ENCODE results near the gene GRM4.

Gene GRM4

GRCh38 chr6:34102099-34102656, 43.7 kb downstream of the GRM4 start:
- H3K9ac ChIP-seq (ENCODE audit: low read length), result no peak overlapping the region
- no peaks in the 10 kb centered on the region for H3K9me3 ChIP-seq (ENCODE audit: low read length)
- H3K4me1 ChIP-seq (ENCODE audit: insufficient read depth, low read length), result no peaks in the 10 kb centered on the region
- no peak overlapping the region for H3K4me3 ChIP-seq (ENCODE audit: low read depth in 1 of 2, low read length in 2 of 2)
- H3K36me3 ChIP-seq (ENCODE audit: insufficient read depth, low read length), result no peaks in the 10 kb centered on the region
- H3K27me3 ChIP-seq (ENCODE audit: control insufficient read depth in 1 of 2, insufficient read depth in 2 of 2, low read length in 2 of 2), result no peaks in the 10 kb centered on the region
- no peak overlapping the region for H3K27ac ChIP-seq (ENCODE audit: low read depth, low read length)

GRCh38 chr6:34100788-34101187, 45.1 kb downstream of the GRM4 start:
- no peaks in the 10 kb centered on the region for H3K4me1 ChIP-seq (ENCODE audit: insufficient read depth, low read length)
- H3K4me3 ChIP-seq (ENCODE audit: low read depth in 1 of 2, low read length in 2 of 2), result no peak overlapping the region
- H3K36me3 ChIP-seq (ENCODE audit: insufficient read depth, low read length), result no peaks in the 10 kb centered on the region
- H3K27ac ChIP-seq (ENCODE audit: low read depth, low read length), result no peak overlapping the region
- no peaks in the 10 kb centered on the region for H3K9me3 ChIP-seq (ENCODE audit: low read length)
- H3K9ac ChIP-seq (ENCODE audit: low read length), result no peak overlapping the region
- peaks cover 0 to 4% of the 10 kb centered on the region in 2 donors for H3K27me3 ChIP-seq (ENCODE audit: control insufficient read depth in 1 of 2, insufficient read depth in 2 of 2, low read length in 2 of 2)

GRCh38 chr6:34099878-34100277, 46.0 kb downstream of the GRM4 start:
- Histone ChIP-seq H3K36me3 (ENCODE audit: insufficient read depth, low read length) (no peaks in the 10 kb centered on the region), H3K4me1 (ENCODE audit: insufficient read depth, low read length) (no peaks in the 10 kb centered on the region), H3K27me3 (ENCODE audit: control insufficient read depth in 1 of 2, insufficient read depth in 2 of 2, low read length in 2 of 2) (peaks cover 0 to 9% of the 10 kb centered on the region in 2 donors), H3K9me3 (ENCODE audit: low read length) (no peaks in the 10 kb centered on the region), H3K9ac (ENCODE audit: low read length) (no peak overlapping the region), H3K4me3 (ENCODE audit: low read depth in 1 of 2, low read length in 2 of 2) (no peak overlapping the region), H3K27ac (ENCODE audit: low read depth, low read length) (no peak overlapping the region)

- H3K4me1 ChIP-seq (ENCODE audit: insufficient read depth, low read length), result no peaks in the 10 kb centered on the region
- no peaks in the 10 kb centered on the region for H3K36me3 ChIP-seq (ENCODE audit: insufficient read depth, low read length)
- H3K27ac ChIP-seq (ENCODE audit: low read depth, low read length), result no peak overlapping the region
- no peak overlapping the region for H3K4me3 ChIP-seq (ENCODE audit: low read depth in 1 of 2, low read length in 2 of 2)
- H3K9ac ChIP-seq (ENCODE audit: low read length), result no peak overlapping the region
- H3K27me3 ChIP-seq (ENCODE audit: control insufficient read depth in 1 of 2, insufficient read depth in 2 of 2, low read length in 2 of 2), result peaks cover 0 to 14% of the 10 kb centered on the region in 2 donors
- H3K9me3 ChIP-seq (ENCODE audit: low read length), result no peaks in the 10 kb centered on the region
Measured at GRCh38 chr6:34098045-34098936, 47.6 kb downstream of the GRM4 start.

GRCh38 chr6:34096814-34097213, 49.1 kb downstream of the GRM4 start:
- Histone ChIP-seq H3K27ac (ENCODE audit: low read depth, low read length) (no peak overlapping the region), H3K9me3 (ENCODE audit: low read length) (no peaks in the 10 kb centered on the region), H3K9ac (ENCODE audit: low read length) (no peak overlapping the region), H3K4me1 (ENCODE audit: insufficient read depth, low read length) (no peaks in the 10 kb centered on the region), H3K27me3 (ENCODE audit: control insufficient read depth in 1 of 2, insufficient read depth in 2 of 2, low read length in 2 of 2) (peaks cover 0 to 14% of the 10 kb centered on the region in 2 donors), H3K36me3 (ENCODE audit: insufficient read depth, low read length) (no peaks in the 10 kb centered on the region), H3K4me3 (ENCODE audit: low read depth in 1 of 2, low read length in 2 of 2) (no peak overlapping the region)

GRCh38 chr6:34096193-34096592, 49.7 kb downstream of the GRM4 start:
- no peak overlapping the region for H3K4me3 ChIP-seq (ENCODE audit: low read depth in 1 of 2, low read length in 2 of 2)
- H3K36me3 ChIP-seq (ENCODE audit: insufficient read depth, low read length), result no peaks in the 10 kb centered on the region
- no peaks in the 10 kb centered on the region for H3K9me3 ChIP-seq (ENCODE audit: low read length)
- H3K27ac ChIP-seq (ENCODE audit: low read depth, low read length), result no peak overlapping the region
- no peak overlapping the region for H3K9ac ChIP-seq (ENCODE audit: low read length)
- no peaks in the 10 kb centered on the region for H3K4me1 ChIP-seq (ENCODE audit: insufficient read depth, low read length)
- H3K27me3 ChIP-seq (ENCODE audit: control insufficient read depth in 1 of 2, insufficient read depth in 2 of 2, low read length in 2 of 2), result peaks cover 0 to 14% of the 10 kb centered on the region in 2 donors

GRCh38 chr6:34095741-34096140, 50.1 kb downstream of the GRM4 start:
- Histone ChIP-seq H3K9me3 (ENCODE audit: low read length) (no peaks in the 10 kb centered on the region), H3K27me3 (ENCODE audit: control insufficient read depth in 1 of 2, insufficient read depth in 2 of 2, low read length in 2 of 2) (peaks cover 0 to 14% of the 10 kb centered on the region in 2 donors), H3K4me1 (ENCODE audit: insufficient read depth, low read length) (no peaks in the 10 kb centered on the region), H3K9ac (ENCODE audit: low read length) (no peak overlapping the region), H3K27ac (ENCODE audit: low read depth, low read length) (no peak overlapping the region), H3K4me3 (ENCODE audit: low read depth in 1 of 2, low read length in 2 of 2) (no peak overlapping the region), H3K36me3 (ENCODE audit: insufficient read depth, low read length) (no peaks in the 10 kb centered on the region)

- H3K4me3 ChIP-seq (ENCODE audit: low read depth in 1 of 2, low read length in 2 of 2), result no peak overlapping the region
Measured at GRCh38 chr6:34095136-34095505, 50.8 kb downstream of the GRM4 start.

GRCh38 chr6:34094474-34095135, 51.3 kb downstream of the GRM4 start:
- Histone ChIP-seq H3K27ac (ENCODE audit: low read depth, low read length) (no peak overlapping the region), H3K27me3 (ENCODE audit: control insufficient read depth in 1 of 2, insufficient read depth in 2 of 2, low read length in 2 of 2) (peaks cover 0 to 14% of the 10 kb centered on the region in 2 donors), H3K4me1 (ENCODE audit: insufficient read depth, low read length) (no peaks in the 10 kb centered on the region), H3K9me3 (ENCODE audit: low read length) (no peaks in the 10 kb centered on the region), H3K36me3 (ENCODE audit: insufficient read depth, low read length) (no peaks in the 10 kb centered on the region), H3K9ac (ENCODE audit: low read length) (no peak overlapping the region), H3K4me3 (ENCODE audit: low read depth in 1 of 2, low read length in 2 of 2) (no peak overlapping the region)

More at GRCh38 chr6:34095136-34095505, 50.8 kb downstream of the GRM4 start:
- Histone ChIP-seq H3K4me1 (ENCODE audit: insufficient read depth, low read length) (no peaks in the 10 kb centered on the region), H3K27ac (ENCODE audit: low read depth, low read length) (no peak overlapping the region), H3K36me3 (ENCODE audit: insufficient read depth, low read length) (no peaks in the 10 kb centered on the region), H3K9ac (ENCODE audit: low read length) (no peak overlapping the region), H3K27me3 (ENCODE audit: control insufficient read depth in 1 of 2, insufficient read depth in 2 of 2, low read length in 2 of 2) (peaks cover 0 to 14% of the 10 kb centered on the region in 2 donors), H3K9me3 (ENCODE audit: low read length) (no peaks in the 10 kb centered on the region)

- H3K4me1 ChIP-seq (ENCODE audit: insufficient read depth, low read length), result no peaks in the 10 kb centered on the region
- no peaks in the 10 kb centered on the region for H3K9me3 ChIP-seq (ENCODE audit: low read length)
- H3K9ac ChIP-seq (ENCODE audit: low read length), result no peak overlapping the region
- no peaks in the 10 kb centered on the region for H3K36me3 ChIP-seq (ENCODE audit: insufficient read depth, low read length)
- no peak overlapping the region for H3K4me3 ChIP-seq (ENCODE audit: low read depth in 1 of 2, low read length in 2 of 2)
- H3K27me3 ChIP-seq (ENCODE audit: control insufficient read depth in 1 of 2, insufficient read depth in 2 of 2, low read length in 2 of 2), result peaks cover 0 to 14% of the 10 kb centered on the region in 2 donors
- H3K27ac ChIP-seq (ENCODE audit: low read depth, low read length), result no peak overlapping the region
Measured at GRCh38 chr6:34093854-34094430, 51.9 kb downstream of the GRM4 start.

- no peaks in the 10 kb centered on the region for H3K9me3 ChIP-seq (ENCODE audit: low read length)
Measured at GRCh38 chr6:34093206-34093605, 52.7 kb downstream of the GRM4 start.

More at GRCh38 chr6:34093206-34093605, 52.7 kb downstream of the GRM4 start:
- no peak overlapping the region for H3K27ac ChIP-seq (ENCODE audit: low read depth, low read length)
- H3K9ac ChIP-seq (ENCODE audit: low read length), result no peak overlapping the region
- peaks cover 0 to 14% of the 10 kb centered on the region in 2 donors for H3K27me3 ChIP-seq (ENCODE audit: control insufficient read depth in 1 of 2, insufficient read depth in 2 of 2, low read length in 2 of 2)
- H3K36me3 ChIP-seq (ENCODE audit: insufficient read depth, low read length), result no peaks in the 10 kb centered on the region
- no peak overlapping the region for H3K4me3 ChIP-seq (ENCODE audit: low read depth in 1 of 2, low read length in 2 of 2)
- H3K4me1 ChIP-seq (ENCODE audit: insufficient read depth, low read length), result no peaks in the 10 kb centered on the region

Data from muscle layer of colon (tissue), 2 donors.